ENCODE results near the gene DNAJB6.

The DNAJB6 gene

DNA sequence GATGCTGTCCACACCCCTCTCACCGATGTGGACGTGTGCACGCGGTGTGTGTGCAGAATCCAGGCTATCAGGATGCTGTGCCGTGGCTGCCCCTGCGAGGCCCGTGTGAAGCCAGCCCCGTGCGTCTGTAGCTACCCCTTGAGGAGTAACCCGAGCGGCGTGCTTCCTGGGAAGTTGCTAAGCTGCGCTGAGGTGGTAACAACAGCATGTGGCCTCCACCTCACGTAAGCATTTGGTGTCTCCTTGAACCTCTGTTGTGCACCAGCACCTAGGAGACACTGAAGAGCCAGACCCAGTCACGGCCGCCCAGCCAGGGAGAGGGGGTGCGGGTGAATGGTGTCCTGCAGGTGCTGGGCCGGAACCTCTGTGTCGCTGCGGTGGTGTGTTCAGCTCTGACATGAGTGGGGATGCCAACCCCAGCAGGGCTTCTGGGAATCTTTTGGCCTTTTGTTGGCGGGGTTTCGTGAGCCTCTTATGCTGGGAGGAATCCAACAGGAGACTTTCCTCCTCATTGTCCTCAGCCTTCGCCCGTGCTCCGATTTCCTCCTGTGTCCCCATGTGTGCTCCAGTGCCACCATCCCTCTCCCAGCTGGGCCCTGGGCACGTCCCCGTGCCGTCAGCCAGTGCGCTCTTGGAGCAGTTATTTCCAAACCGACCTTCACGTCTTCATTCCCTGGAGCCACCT is 60.4 kb downstream of the DNAJB6 start:
- no peak for DNase-seq

- DNase-seq, result no peak
Observed at GRCh38 chr7:157397731-157398691, 61.2 kb downstream of the DNAJB6 start.

DNA sequence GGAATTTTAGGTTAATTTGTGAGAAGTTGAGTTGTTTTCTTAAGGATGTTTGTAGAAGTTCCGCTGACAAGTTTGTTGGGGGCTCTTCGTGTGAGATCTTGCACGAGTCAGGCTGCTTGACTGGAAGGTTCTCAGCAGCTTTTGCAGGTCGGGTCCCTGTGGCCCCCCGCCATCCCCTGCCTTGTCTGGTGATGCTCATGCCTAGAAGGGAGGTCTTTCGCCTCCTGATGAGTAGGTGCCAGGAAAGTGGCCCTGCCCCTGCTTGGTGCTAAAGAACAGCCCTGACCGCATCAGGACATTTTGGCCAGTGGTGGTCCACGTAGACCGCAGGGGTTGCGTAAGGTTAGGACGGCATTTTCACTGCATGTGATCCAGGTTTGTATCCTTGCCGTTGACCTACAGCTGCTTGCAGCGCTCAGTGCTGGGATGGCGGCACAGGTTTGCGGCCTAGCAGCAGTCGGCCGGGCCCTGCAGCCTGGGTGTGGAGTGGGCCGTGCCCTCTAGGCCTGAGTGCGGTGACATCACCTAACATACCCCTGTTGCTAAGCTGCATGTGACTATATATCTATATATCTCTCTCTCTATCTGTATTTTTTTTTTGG is 62.4 kb downstream of the DNAJB6 start:
- no peak for DNase-seq

DNA sequence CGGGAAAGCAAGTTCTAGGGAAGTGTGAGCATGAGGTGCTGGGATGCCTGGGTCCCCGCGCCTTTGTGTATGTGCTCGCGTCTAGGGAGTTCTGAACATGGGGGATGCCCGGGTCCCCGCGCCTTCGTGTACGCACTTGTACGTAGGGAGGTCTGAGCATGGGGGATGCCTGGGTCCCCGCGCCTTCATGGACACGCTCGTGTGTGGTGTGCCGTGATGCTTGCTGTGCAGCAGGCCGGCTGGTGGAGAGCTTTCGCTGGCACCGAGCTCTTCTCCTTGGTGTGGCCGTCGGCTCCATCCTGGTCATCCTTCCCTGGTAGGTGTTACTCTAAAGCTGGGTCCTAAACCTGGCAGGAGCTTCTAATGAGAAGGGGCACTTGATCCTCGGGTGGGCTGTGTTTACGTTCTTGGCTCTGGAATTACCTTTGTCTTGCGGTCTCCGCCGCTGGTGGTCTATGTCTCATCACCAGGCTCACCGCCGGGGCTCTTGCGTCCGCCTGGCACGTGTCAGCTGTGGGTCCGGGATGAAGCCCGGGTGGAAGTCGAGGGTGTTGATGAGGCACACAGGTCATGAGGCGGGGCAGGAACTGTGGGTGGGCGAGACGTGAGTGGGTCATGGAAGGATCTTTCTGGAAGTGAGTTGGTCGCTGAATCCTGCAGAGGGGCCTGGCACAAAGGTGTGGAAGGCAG is 63.5 kb downstream of the DNAJB6 start:
- no peak for DNase-seq

- DNase-seq, result no peak
Observed at GRCh38 chr7:157401567-157402387, 65.0 kb downstream of the DNAJB6 start.

- no peak for DNase-seq
Observed at GRCh38 chr7:157402388-157402703, 65.5 kb downstream of the DNAJB6 start.

DNA sequence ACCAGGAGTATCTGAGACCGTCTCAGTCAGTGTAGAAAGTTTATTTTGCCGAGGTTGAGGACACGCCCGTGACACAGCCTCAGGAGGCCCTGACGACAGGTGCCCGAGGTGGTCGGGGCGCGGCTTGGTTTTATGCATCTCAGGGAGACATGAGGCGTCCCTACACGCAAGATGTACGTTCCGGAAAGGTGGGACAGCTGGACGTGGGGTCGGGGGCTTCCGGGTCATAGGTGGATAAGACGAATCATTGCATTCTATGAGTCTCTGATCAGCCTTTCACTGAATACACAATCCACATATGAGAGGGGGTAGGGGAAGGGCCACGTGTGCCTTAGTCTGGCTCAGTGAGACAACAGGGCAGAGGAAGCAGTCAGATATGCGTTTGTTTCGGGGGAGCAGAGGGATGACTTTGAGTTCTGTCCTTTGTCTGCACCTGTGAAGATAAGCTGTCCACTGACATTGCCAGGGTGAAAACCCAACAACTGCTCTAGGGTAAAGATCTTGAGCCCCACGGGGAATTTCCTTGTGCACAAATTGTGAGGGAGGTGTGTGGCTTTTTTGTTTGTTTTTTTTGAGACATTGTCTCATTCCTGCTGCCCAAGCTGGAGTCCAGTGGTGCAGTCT is 66.2 kb downstream of the DNAJB6 start:
- DNase-seq, result no peak

- DNase-seq, result no peak
Observed at GRCh38 chr7:157403646-157404401, 67.0 kb downstream of the DNAJB6 start.

DNA sequence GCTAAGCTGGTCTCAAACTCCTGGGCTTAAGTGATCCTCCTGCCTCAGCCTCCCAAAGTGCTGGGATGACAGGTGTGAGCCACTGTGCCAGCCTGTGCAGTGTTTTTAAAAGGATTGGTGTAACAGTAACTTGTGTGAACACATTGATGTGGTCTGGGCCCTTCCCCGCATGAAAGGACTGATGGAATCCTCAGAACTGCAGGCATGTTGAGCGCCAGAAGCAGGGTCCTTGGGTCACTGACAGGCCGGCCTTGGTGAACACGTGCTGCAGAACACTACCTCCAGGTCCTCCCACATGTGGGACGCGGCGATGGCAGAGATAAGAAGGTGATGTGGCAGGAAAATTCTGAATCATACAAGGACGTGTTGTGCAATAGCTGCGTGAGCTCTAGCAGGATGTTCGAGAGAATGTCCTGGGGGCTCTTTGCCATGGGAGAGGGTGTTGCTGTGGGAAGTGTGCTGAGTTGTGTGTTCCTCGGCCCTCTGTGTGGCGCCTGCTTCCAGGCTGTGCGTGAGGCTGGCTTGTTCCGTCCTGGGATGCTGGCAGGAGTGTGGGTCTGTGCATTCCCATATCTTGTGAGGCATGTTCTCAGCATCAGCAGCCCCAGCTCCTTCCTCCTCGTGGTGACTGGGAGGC is 68.2 kb downstream of the DNAJB6 start:
- DNase-seq, result no peak

- no peak for DNase-seq
Observed at GRCh38 chr7:157405501-157405900, 68.7 kb downstream of the DNAJB6 start.

- no peak for DNase-seq
Observed at GRCh38 chr7:157405914-157406810, 69.4 kb downstream of the DNAJB6 start.

GRCh38 chr7:157406971-157407370 is 70.2 kb downstream of the DNAJB6 start:
- DNase-seq, result no peak

GRCh38 chr7:157407512-157408257 is 70.9 kb downstream of the DNAJB6 start:
- no peak for DNase-seq

DNA sequence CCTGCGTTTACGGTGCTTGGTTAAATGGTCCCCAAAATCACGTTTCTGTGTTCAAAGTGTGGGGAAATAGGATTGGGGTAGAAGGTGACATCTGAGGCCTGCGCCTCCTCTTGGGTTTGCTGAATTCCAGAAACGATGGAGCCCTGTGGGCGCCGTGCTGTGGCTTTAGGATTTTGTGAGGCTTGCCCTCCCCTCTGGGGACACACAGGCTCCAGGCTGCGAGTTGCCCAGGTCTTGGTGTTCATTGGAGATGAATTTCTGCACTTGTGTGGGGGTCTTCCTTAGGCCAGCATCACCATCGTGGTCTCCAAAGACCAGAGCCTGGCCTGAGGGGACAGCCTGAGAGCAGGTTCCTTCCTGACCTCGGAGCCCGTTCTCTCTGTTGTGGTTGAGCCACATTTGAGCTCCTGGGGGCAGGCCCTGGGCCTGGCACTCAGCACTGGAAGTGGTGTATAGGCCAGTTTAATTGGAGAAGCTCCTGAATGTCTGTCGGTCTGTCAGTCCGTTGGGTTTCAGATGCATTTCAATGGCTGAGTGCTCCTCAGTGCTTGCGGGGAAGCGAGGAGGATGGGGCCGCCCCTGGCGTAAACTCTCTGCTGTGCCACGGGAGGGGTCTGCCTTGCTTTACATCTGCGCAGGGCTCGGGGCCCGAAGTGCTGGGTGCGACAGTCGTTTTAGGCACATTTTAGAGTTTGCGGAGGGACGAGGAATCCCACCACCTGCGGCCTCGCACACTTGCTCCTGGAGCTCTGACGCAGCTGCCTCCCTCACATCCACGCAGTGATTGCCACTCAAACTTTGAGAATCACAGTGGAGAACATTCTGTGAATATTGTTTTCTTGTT is 71.7 kb downstream of the DNAJB6 start:
- no peak for DNase-seq

- no peak for DNase-seq
Observed at GRCh38 chr7:157409149-157409752, 72.4 kb downstream of the DNAJB6 start.

DNA sequence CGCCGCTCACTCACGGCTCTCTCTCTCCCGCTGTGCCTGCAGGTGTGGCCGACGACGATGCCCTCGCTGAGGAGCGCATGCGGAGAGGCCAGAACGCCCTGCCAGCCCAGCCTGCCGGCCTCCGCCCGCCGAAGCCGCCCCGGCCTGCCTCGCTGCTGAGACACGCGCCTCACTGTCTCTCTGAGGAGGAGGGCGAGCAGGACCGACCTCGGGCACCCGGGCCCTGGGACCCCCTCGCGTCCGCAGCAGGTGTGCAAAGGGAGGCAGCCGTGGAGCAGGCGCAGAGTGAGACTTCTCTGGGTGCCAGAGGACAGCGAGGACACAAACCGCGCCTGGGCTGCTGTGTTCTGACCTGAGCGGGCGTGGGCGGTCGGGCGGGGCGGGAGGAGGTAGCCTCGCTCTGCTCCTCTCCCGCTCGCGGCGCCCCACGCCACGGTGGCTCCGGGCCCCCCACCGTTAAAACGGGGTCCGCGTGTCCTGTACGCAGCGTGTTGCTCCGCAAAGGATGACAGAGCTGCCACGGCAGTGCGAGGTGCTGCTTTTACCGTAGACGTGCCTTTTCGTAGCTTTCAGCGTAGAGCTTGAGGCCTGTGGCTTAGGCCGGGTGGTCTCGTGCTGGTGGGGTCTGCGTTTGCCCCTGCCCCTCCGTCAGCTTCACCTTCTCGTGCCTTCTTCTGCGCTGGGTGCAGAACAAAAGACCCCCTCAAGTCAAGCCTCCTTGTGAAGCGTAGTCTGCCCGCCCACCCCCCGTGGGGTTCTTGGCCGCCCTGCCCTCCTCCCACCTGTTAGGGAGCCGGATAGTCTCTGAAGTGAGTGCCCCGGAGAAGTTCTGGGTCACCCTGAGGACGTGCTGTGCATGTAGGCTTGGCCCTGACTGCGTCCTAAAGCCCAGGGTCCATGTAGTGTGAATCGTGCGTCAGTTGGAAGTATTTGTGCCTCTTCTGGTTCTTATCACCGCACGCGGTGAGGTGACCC is 73.2 kb downstream of the DNAJB6 start:
- DNase-seq, result no peak

All from NCI-H524 treated with DMSO at 0.1 percent for 48 hours (cell line).